Measurements from ENCODE around the gene NHLH2.

GRCh38 chr1:115793162-115793561 is 47.8 kb downstream of the NHLH2 start:
- TF ChIP-seq CTCF (IDR thresholded peaks at IDR 0.05) (no peak), POLR2A (IDR thresholded peaks at IDR 0.05) (no peak)

Measured in heart left ventricle (tissue), 13 donors.